Spleen (tissue), 11 donors: ENCODE data around the gene HELT. TPM values are rescaled to one million over a fixed set of nuclear protein-coding genes. Genes with fewer than 3 reads are reported as not detected.

Experiments used
- DNase-seq: peaks from one replicate; pipeline ENCODE4 v3.0.0-alpha.2; 2020
- H3K27ac ChIP-seq, 8 donors: fragments of 200-600 bp; sonication (generic) in 7 of 8; 1 replicate in 4 of 8; 2 replicates in 4 of 8; pipeline versions ENCODE4 v1.5.0 to v1.8.0; 2016 to 2021; ENCODE audit warnings: inconsistent platforms in 4 of 8, mild to moderate bottlenecking in 4 of 8, moderate library complexity in 1 of 8
- H3K27me3 ChIP-seq, 7 donors: fragments of 200-600 bp; sonication (generic) in 6 of 7; replicated peaks in 1 of 7; 1 replicate in 4 of 7; 2 replicates in 3 of 7; pipeline versions ENCODE4 v1.5.0 to v1.8.0; 2016 to 2021; ENCODE audit warnings: inconsistent platforms in 3 of 7, mild to moderate bottlenecking in 1 of 7
- H3K36me3 ChIP-seq, 6 donors: fragments of 200-600 bp; sonication (generic) in 5 of 6; 1 replicate in 4 of 6; 2 replicates in 2 of 6; pipeline versions ENCODE4 v1.5.0 to v1.8.0; 2016 to 2021; ENCODE audit warnings: inconsistent platforms in 2 of 6
- H3K4me1 ChIP-seq, 6 donors: fragments of 200-600 bp; sonication (generic) in 5 of 6; 1 replicate in 3 of 6; 2 replicates in 3 of 6; pipeline versions ENCODE4 v1.5.0 to v1.8.0; 2016 to 2021; ENCODE audit warnings: inconsistent platforms in 3 of 6
- H3K4me3 ChIP-seq, 8 donors: fragments of 200-600 bp; sonication (generic) in 7 of 8; 1 replicate in 4 of 8; 2 replicates in 4 of 8; pipeline versions ENCODE4 v1.5.0 to v1.8.0; 2016 to 2021; ENCODE audit warnings: inconsistent platforms in 4 of 8, mild to moderate bottlenecking in 4 of 8, moderate library complexity in 2 of 8
- H3K9me3 ChIP-seq, 8 donors: fragments of 200-600 bp; sonication (generic) in 7 of 8; 1 replicate in 4 of 8; 2 replicates in 4 of 8; pipeline versions ENCODE4 v1.5.0 to v1.8.0; 2016 to 2021; ENCODE audit warnings: inconsistent platforms in 4 of 8
- CTCF ChIP-seq, 11 experiments: fragments of 200-600 bp in 7 of 11; fragments of 450-650 bp in 4 of 11; sonication (generic) in 4 of 11; IDR thresholded peaks in 8 of 11; conservative IDR thresholded peaks in 3 of 11; 1 replicate in 7 of 11; 2 replicates in 4 of 11; pipeline versions ENCODE4 v1.4.0 to v1.8.0; 2016 to 2021; ENCODE audit warnings: antibody characterized with exemption in 11 of 11, inconsistent platforms in 4 of 11, mild to moderate bottlenecking in 1 of 11
- POLR2A ChIP-seq, 3 donors: fragments of 450-650 bp; IDR thresholded peaks; one replicate each; pipeline ENCODE4 v1.5.1; 2017; ENCODE audit warnings: antibody characterized with exemption in 3 of 3, mild to moderate bottlenecking in 1 of 3
- POLR2AphosphoS5 ChIP-seq, 3 donors: sonication (generic); formaldehyde crosslinking; IDR thresholded peaks; one replicate each; pipeline ENCODE4 v1.5.1; 2017; ENCODE audit warnings: antibody characterized with exemption in 3 of 3
- WGBS, 5 donors: extraction: QIAGEN DNeasy Blood & Tissue Kit in 3 of 5; methylation state at CpG; one replicate each; pipeline versions ENCODE4 v1.1.5 to v1.1.7; 2013 to 2018; 5-methylcytosine and 5-hydroxymethylcytosine counted together
- intact Hi-C: fragments of 100-400 bp; cut with DNase I; formaldehyde crosslinking; loops from one replicate; pipeline ENCODE4 v1.15.0; 2023; ENCODE audit warnings: low total_unique reads
- polyA plus RNA-seq, 3 donors: library from polyadenylated mRNA; stranded (reverse); fragments of 200-250 nt; gene quantifications; one replicate each; pipeline ENCODE4 v1.2.1, GENCODE V29; 2013
- total RNA-seq, 7 donors: library from RNA; depleted of rRNA in 3 of 7; stranded (reverse); fragments of >200 nt in 3 of 7; fragmentation: NEBNext Ultra II Directional in 4 of 7; extraction: Animal tissue kit (Norgen Biotek cat#: 25700) in 4 of 7; gene quantifications; one replicate each; pipeline versions ENCODE4 v1.1.0 to v1.2.1, GENCODE V29; 2016 to 2021
- donor health status: healthy with polysubstance abuse.
- donor health status: DM: no; HTN: no; CAD: no; lungs with moderate emphysema.
- donor health status: DM: no; HTN: no; CAD: no.
- donor health status: Bipolar disorder and iron deficiency.
- donor health status: healthy.
- donor health status: DM: no; HTN: no; CAD: no.
- donor health status: DM: yes; HTN: yes; CAD: no.

The HELT gene
- total and polyA plus RNA-seq, 10 donors = 0.20 to 0.26 TPM; not detected in 8

- 88 to 92% (median 91%) methylated on average over 12 of the region's 12 CpGs for WGBS, 5 donors
- Histone ChIP-seq H3K36me3 (no peaks in the 10 kb centered on the region), H3K27me3 (no peaks in the 10 kb centered on the region), H3K27ac (no peak overlapping the region), H3K4me3 (no peak overlapping the region), H3K9me3 (peaks cover 0 to 10% (median 0%) of the 10 kb centered on the region in 8 donors), H3K4me1 (no peaks in the 10 kb centered on the region)
- intact Hi-C loops = no loop called here
- DNase-seq = no peak
- TF ChIP-seq CTCF (IDR thresholded peaks at IDR 0.05 in 8 of 11, conservative IDR thresholded peaks at IDR 0.05 in 3 of 11) (no peak), POLR2AphosphoS5 (IDR thresholded peaks at IDR 0.05) (no peak), POLR2A (IDR thresholded peaks at IDR 0.05) (no peak)
Measured at GRCh38 chr4:185062606-185063005, 44.3 kb downstream of the HELT start.

- Histone ChIP-seq H3K4me1 (peaks cover 0 to 7% (median 0%) of the 10 kb centered on the region in 6 donors), H3K27me3 (no peaks in the 10 kb centered on the region), H3K4me3 (no peak overlapping the region), H3K27ac (no peak overlapping the region), H3K9me3 (peaks cover 0 to 10% (median 0%) of the 10 kb centered on the region in 8 donors), H3K36me3 (no peaks in the 10 kb centered on the region)
- 77 to 94% (median 80%) methylated on average over 5 of the region's 5 CpGs for WGBS, 5 donors
- TF ChIP-seq POLR2AphosphoS5 (IDR thresholded peaks at IDR 0.05) (no peak), POLR2A (IDR thresholded peaks at IDR 0.05) (no peak), CTCF (IDR thresholded peaks at IDR 0.05 in 8 of 11, conservative IDR thresholded peaks at IDR 0.05 in 3 of 11) (no peak)
- intact Hi-C loops = no loop called here
- DNase-seq = no peak
Measured at GRCh38 chr4:185066179-185066578, 47.9 kb downstream of the HELT start.

GRCh38 chr4:185068837-185069236 lies 50.5 kb downstream of the HELT start:
- H3K4me3 ChIP-seq = no peak overlapping the region
- no peak for DNase-seq
- peaks cover 0 to 7% (median 0%) of the 10 kb centered on the region in 6 donors for H3K4me1 ChIP-seq
- H3K27me3 ChIP-seq = no peaks in the 10 kb centered on the region
- intact Hi-C loops = no loop called here
- TF ChIP-seq POLR2A (IDR thresholded peaks at IDR 0.05) (no peak), POLR2AphosphoS5 (IDR thresholded peaks at IDR 0.05) (no peak), CTCF (IDR thresholded peaks at IDR 0.05 in 8 of 11, conservative IDR thresholded peaks at IDR 0.05 in 3 of 11) (no peak)
- WGBS, 5 donors = 70 to 91% (median 82%) methylated on average over 3 of the region's 3 CpGs
- H3K36me3 ChIP-seq = no peaks in the 10 kb centered on the region
- H3K27ac ChIP-seq = no peak overlapping the region
- H3K9me3 ChIP-seq = no peaks in the 10 kb centered on the region

Other genes with a start within 250 kb of the HELT start
- 100 to 1,000 TPM in 6 of 7 donors, 10 to 100 TPM in 1; 79.9 to 333 (median 142) TPM for gene ACSL1, start 192.5 kb upstream of the HELT start, total RNA-seq
- gene ACSL1, start 192.5 kb upstream of the HELT start, polyA plus RNA-seq = 10 to 100 TPM; 17.6 to 30.3 (median 22.3) TPM
- 10 to 100 TPM in 6 of 7 donors, 1 to 10 TPM in 1; 8.5 to 17.2 (median 12.7) TPM for gene SLC25A4, start 124.8 kb downstream of the HELT start, total RNA-seq
- 10 to 100 TPM in 1 of 3 donors, 1 to 10 TPM in 2; 6.2 to 11.5 (median 7.9) TPM for gene SLC25A4, start 124.8 kb downstream of the HELT start, polyA plus RNA-seq
- 10 to 100 TPM; 34.0 to 48.6 (median 40.6) TPM for gene CFAP97, start 185.5 kb downstream of the HELT start, total RNA-seq
- 10 to 100 TPM in 1 of 3 donors, 1 to 10 TPM in 2; 4.8 to 12.4 (median 8.0) TPM for gene CFAP97, start 185.5 kb downstream of the HELT start, polyA plus RNA-seq
- 10 to 100 TPM; 24.3 to 49.6 (median 36.7) TPM for gene SNX25, start 191.1 kb downstream of the HELT start, total RNA-seq
- 10 to 100 TPM in 2 of 3 donors, 1 to 10 TPM in 1; 9.6 to 16.0 (median 14.1) TPM for gene SNX25, start 191.1 kb downstream of the HELT start, polyA plus RNA-seq